TTC549 (cell line): ENCODE measurements around the gene FILIP1L.

ENCODE experiments used
- FAIRE-seq: peaks from 2 replicates; lab custom pipeline; 2012; peaks lifted over from hg19 to GRCh38; lab: Jason Lieb, UNC

Gene FILIP1L

GRCh38 chr3:99951701-99952100 lies 162.6 kb downstream of the FILIP1L start:
- no peak for FAIRE-seq

- FAIRE-seq, result no peak
Measured at GRCh38 chr3:99950921-99951320, 163.4 kb downstream of the FILIP1L start.

GRCh38 chr3:99949956-99950670 lies 164.2 kb downstream of the FILIP1L start:
- no peak for FAIRE-seq

GRCh38 chr3:99948467-99949089 lies 165.7 kb downstream of the FILIP1L start:
- FAIRE-seq, result no peak

- FAIRE-seq, result no peak
Measured at GRCh38 chr3:99947356-99947755, 166.9 kb downstream of the FILIP1L start.

- no peak for FAIRE-seq
Measured at GRCh38 chr3:99945328-99945995, 168.8 kb downstream of the FILIP1L start.

- FAIRE-seq, result no peak
Measured at GRCh38 chr3:99943931-99944761, 170.2 kb downstream of the FILIP1L start.

- FAIRE-seq, result no peak
Measured at GRCh38 chr3:99941211-99941610, 173.1 kb downstream of the FILIP1L start.

- FAIRE-seq, result no peak
Measured at GRCh38 chr3:99940350-99940749, 174.0 kb downstream of the FILIP1L start.

- no peak for FAIRE-seq
Measured at GRCh38 chr3:99939876-99940275, 174.4 kb downstream of the FILIP1L start.

GRCh38 chr3:99938270-99938911 lies 175.9 kb downstream of the FILIP1L start:
- no peak for FAIRE-seq

GRCh38 chr3:99934975-99935797 lies 179.1 kb downstream of the FILIP1L start:
- no peak for FAIRE-seq

- no peak for FAIRE-seq
Measured at GRCh38 chr3:99933971-99934750, 180.1 kb downstream of the FILIP1L start.

GRCh38 chr3:99931059-99931458 lies 183.2 kb downstream of the FILIP1L start:
- FAIRE-seq, result no peak

- no peak for FAIRE-seq
Measured at GRCh38 chr3:99929745-99930139, 184.6 kb downstream of the FILIP1L start.

GRCh38 chr3:99928771-99929744 lies 185.2 kb downstream of the FILIP1L start:
- no peak for FAIRE-seq

- FAIRE-seq, result no peak
Measured at GRCh38 chr3:99927671-99928457, 186.4 kb downstream of the FILIP1L start.

GRCh38 chr3:99925584-99926230 lies 188.6 kb downstream of the FILIP1L start:
- FAIRE-seq, result no peak
